ENCODE measurements around the gene CCDC30.
A peak's percentile ranks its signal among the peaks of the same experiment; 100 is the strongest.
"Not testable (repeated sequence)": the region's sequence is repeated elsewhere in the genome, so short reads cannot be mapped to it uniquely, and the experiment has no call there.

CCDC30 gene

DNA sequence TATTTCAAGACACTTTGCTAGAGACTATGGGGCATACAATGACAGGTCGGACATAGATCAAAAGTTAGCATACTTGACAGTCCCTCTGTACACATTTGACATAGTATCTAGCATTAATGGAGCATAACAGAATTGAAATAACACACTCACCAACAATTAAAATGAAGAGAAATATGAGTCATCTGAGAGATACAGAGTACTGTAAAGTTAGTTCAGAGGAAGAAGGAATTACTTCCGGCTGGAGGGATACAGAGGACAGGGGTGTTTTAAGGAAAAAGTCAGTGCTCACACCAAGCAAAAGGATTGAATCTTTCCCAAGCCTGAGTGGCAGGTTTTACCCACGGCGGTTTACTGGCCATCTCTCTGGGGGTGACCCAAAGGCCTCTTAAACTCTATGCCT is 9.7 kb upstream of the CCDC30 start:
- no peak for DNase-seq (ENCODE audit: low spot score)

GRCh38 chr1:42454403-42454802 is 8.7 kb upstream of the CCDC30 start:
- DNase-seq (ENCODE audit: low spot score), result no peak

DNA sequence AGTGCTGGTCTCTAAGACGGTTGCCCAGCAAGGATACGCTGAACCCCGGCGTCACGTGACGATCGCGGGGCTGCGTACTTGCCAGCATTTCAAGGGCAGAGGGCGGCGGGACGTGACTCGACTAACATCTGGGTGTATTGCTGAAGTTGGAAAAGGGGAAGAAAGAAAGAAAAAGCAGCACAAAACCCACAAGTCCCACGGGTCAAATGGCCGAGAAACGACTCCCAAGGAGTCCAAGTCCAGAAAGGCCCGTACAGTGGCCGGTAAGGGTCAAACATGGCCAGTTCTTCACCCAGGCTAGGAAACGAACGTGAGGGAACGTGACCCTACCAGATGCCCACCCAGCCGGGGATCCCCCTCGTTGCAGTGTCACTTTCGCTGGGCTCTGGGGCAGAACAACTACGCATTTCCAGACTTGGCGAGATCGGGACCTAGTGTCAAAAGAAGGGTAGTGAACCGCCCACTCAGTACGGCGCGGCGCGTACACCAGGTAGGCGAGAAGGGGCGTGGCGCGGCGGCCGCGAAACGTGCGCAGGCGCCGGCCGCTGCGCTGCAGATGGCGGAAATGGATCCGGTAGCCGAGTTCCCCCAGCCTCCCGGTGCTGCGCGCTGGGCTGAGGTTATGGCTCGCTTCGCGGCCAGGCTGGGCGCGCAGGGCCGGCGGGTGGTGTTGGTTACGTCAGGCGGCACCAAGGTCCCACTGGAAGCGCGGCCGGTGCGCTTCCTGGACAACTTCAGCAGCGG is 6.9 kb upstream of the CCDC30 start, which contains the start of the genes PPCS and ZMYND12:
Gene PPCS, plus strand, starts transcription at position 534 of the 744 bp plus-strand sequence. Its CDS starts 23 bp downstream, at position 557.
Gene ZMYND12, minus strand, starts transcription at position 13 of the 744 bp plus-strand sequence. CDS start 25 bp downstream, outside the sequence.
- peak; percentile 92 for DNase-seq (ENCODE audit: low spot score)

DNA sequence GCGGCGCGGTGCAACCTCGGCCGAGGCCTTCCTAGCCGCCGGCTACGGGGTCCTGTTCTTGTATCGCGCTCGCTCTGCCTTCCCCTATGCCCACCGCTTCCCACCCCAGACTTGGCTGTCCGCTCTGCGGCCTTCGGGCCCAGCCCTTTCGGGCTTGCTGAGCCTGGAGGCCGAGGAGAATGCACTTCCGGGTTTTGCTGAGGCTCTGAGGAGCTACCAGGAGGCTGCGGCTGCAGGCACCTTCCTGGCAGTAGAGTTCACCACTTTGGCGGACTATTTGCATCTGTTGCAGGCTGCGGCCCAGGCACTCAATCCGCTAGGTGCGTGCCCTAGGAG is 6.4 kb upstream of the CCDC30 start:
- peak; percentile 71 for DNase-seq (ENCODE audit: low spot score)

GRCh38 chr1:42461196-42461595 is 1.9 kb upstream of the CCDC30 start:
- no peak for DNase-seq (ENCODE audit: low spot score)

DNA sequence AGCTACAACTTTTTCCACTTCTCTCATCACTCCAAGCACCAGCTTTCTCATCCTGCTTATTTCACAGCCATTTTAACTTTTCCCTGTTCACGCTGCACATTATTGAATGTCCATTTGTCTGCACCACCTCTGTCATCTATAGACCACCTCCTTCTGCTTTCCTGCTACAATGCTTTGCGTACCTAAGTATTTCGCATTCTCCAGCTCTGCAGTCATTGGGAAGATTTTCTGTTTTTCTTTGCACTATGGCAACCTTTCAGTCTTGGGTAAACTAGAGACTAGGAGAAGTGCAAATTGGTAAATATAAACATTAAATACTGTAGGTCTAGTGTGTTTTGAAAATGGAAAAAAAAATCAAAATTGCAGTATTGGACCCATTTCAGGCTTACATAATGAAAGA is 835 bp downstream of the CCDC30 start:
- no peak for DNase-seq (ENCODE audit: low spot score)

DNA sequence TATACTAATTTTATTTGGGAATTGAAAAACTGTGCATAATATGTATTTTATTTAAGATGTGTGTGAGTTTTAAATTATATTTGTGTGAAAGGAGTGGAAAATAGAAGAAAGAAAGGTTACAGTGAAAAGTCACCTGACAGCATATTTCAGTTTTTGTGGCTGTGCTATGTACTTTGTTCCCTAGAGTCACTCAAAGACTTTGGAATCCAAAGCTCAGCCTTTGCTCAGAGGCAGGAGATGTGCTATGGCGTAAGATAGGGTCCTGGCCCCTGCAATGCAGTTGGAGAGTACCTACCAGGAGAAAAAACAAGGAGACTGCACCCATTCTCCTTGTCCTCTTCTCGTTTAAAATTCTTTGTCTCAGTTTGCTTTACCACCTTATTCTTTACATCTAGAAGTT is 2.9 kb downstream of the CCDC30 start:
- DNase-seq (ENCODE audit: low spot score), result no peak

GRCh38 chr1:42469727-42470126 is 6.6 kb downstream of the CCDC30 start:
- no peak for DNase-seq (ENCODE audit: low spot score)

- DNase-seq (ENCODE audit: low spot score), result no peak
Measured at GRCh38 chr1:42476605-42477004, 13.5 kb downstream of the CCDC30 start.

- DNase-seq (ENCODE audit: low spot score), result not testable (repeated sequence)
Measured at GRCh38 chr1:42477354-42477753, 14.3 kb downstream of the CCDC30 start.

GRCh38 chr1:42477775-42478174 is 14.7 kb downstream of the CCDC30 start:
- DNase-seq (ENCODE audit: low spot score), result no peak

GRCh38 chr1:42479621-42480020 is 16.5 kb downstream of the CCDC30 start:
- no peak for DNase-seq (ENCODE audit: low spot score)

GRCh38 chr1:42480921-42481320 is 17.8 kb downstream of the CCDC30 start:
- no peak for DNase-seq (ENCODE audit: low spot score)

DNA sequence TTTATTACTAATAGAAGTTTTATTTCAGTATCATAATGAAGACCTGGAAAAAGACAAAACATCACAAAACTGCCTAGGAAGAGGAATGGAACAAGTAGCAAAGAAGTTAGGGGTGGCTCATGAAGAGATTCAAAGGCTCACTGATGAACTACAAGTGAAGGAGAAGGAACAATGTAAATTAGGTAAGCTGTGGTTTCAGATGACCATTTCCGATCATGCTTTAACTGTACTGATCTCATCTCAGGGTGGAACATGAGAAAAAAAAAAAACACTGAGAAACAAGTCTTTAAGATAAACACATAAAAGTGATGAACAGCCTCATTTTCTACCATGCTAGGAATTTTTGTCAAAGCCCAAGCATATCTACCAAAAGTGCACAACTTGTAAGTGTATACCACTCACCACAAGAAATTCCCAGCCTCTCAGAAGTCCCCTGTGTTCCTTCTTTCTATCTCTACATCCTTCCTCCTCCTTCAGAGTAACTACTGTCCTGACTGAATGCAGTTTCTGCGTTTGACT is 19.6 kb downstream of the CCDC30 start:
- no peak for DNase-seq (ENCODE audit: low spot score)

GRCh38 chr1:42484382-42484781 is 21.3 kb downstream of the CCDC30 start:
- DNase-seq (ENCODE audit: low spot score), result peak; percentile 73

GRCh38 chr1:42490237-42490636 is 27.2 kb downstream of the CCDC30 start:
- DNase-seq (ENCODE audit: low spot score), result no peak

GRCh38 chr1:42502031-42502430 is 38.9 kb downstream of the CCDC30 start:
- not testable (repeated sequence) for DNase-seq (ENCODE audit: low spot score)

- DNase-seq (ENCODE audit: low spot score), result no peak
Measured at GRCh38 chr1:42504535-42505128, 41.5 kb downstream of the CCDC30 start.

DNA sequence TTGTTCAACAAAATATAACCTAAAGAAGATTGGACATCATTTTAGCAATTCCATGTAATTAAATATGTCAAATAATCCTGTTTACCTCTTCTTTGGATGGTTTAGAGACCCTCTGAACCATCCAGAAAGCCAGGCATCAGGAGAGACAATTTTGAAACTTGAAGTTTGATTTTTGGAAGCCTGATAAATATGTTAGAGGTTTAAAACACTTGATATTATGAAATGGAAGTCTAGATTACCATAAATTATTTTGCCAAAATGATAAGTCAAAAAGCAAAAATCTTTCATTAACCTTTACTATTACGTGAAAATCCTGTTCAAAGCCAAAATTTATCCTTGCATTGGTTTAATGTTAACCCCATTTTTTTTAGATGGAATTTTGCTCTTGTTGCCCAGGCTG is 43.5 kb downstream of the CCDC30 start:
- no peak for DNase-seq (ENCODE audit: low spot score)

DNA sequence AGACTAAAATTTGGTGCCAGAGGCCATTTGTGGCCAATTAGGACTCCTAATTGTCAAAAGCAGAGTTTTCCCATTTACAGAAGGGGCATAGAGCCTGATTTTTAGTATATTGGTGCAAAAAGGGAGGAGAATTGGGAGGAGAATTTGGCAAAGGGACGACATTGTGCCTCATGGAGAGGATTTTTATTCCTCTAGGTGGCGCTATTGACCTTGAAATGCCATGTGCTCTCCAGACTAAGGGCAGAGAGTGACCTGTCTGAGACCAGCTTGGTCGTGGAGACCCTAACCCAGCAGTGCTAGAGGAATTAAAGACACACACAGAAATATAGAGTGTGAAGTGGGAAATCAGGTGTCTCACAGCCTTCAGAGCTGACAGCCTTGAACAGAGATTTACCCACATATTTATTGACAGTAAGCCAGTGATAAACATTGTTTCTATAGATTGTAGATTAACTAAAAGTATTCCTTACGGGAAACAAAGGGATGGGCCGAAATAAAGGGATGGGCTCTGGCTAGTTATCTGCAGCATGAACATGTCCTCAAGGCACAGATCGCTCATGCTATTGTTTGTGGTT is 48.6 kb downstream of the CCDC30 start:
- DNase-seq (ENCODE audit: low spot score), result not testable (repeated sequence)

- DNase-seq (ENCODE audit: low spot score), result no peak
Measured at GRCh38 chr1:42518908-42519307, 55.8 kb downstream of the CCDC30 start.

DNA sequence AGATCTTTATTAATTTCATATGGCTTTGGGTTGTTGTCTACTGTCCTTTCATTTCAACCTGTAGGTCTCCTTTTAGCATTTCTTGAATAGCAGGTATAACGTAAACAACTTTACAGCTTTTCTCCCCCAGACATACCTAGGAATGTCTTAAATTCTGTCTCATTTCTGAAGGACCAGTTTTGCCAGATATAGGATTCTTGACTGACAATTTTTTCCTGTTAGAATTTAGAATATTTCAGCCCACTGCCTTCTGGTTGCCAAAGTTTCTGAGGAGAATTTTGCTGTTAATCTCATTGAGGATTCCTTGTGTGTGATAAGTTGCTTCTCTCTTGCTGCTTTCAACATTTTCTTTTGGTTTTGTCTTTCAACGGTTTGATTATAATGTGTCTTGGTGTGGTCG is 60.1 kb downstream of the CCDC30 start:
- DNase-seq (ENCODE audit: low spot score), result no peak

GRCh38 chr1:42524330-42524729 is 61.2 kb downstream of the CCDC30 start:
- no peak for DNase-seq (ENCODE audit: low spot score)

Data from GM03348 (cell line).